Sciatic nerve (tissue), 2 donors: Measurements from ENCODE around the gene CLK4. TPM values are rescaled to one million over a fixed set of nuclear protein-coding genes. Genes with fewer than 3 reads are reported as not detected.

ENCODE experiments used
- ATAC-seq: fragments of 200-7000 bp; cut with Tn5 transposase; one replicate; pipeline ENCODE4 v1.9.1; 2020; ENCODE audit warnings: mild to moderate bottlenecking, moderate library complexity
- DNase-seq: peaks from one replicate; pipeline ENCODE4 v3.0.0-alpha.2; 2020; ENCODE audit warnings: low spot score
- intact Hi-C: fragments of 100-400 bp; cut with DNase I; formaldehyde crosslinking; loops from one replicate; pipeline ENCODE4 v1.14.2; 2022
- total RNA-seq: library from RNA; stranded (reverse); fragmentation: NEBNext Ultra II Directional; extraction: Animal tissue kit (Norgen Biotek cat#: 25700); gene quantifications from one replicate; pipeline ENCODE4 v1.2.1, GENCODE V29; 2021
- donor health status: DM: no; HTN: no; CAD: no.
- donor health status: DM: no; HTN: no; CAD: no.

Gene CLK4
- total RNA-seq, 1 donor from 2014 or later = 52.8 TPM

DNA sequence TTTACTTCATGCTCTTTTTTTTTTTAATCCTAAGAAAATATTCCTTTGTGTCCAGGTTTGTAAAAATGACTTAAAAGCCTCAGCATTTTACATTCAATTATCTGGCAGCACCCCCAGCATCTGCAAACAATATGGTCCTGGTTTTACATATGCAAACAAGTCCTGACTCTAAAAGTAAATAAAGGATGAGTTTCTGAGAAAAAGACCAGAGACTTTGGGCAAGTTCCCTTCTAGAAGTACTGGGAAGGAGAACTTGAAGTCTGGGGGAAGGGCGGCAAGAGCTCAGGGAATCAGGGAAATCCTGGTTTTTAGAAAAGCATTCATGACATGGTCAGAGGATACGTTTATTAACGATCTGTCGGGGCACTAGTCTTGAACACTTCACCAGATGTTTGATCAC is 62.5 kb downstream of the CLK4 start:
- no peak for DNase-seq
- intact Hi-C loops = no loop called here
- no peak for ATAC-seq

DNA sequence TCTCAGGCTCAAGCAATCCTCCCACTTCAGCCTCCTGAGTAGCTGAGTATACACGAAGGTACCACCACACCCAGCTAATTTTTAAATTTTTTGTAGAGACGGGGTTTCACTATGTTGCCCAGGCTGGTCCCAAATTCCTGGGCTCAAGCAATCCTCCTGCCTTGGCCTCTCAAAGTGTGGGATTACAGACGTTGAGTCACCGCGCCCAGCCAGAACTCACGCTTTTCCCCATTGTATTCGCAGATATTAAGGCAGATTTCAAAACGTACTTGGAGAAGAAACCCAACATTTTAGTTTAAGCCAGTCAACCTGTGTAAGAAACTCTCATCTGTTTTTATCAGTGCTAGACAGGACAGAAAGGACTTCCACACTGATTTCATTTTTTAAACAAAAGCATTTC is 63.2 kb downstream of the CLK4 start:
- ATAC-seq (no peak), DNase-seq (no peak)
- intact Hi-C loops = no loop called here

DNA sequence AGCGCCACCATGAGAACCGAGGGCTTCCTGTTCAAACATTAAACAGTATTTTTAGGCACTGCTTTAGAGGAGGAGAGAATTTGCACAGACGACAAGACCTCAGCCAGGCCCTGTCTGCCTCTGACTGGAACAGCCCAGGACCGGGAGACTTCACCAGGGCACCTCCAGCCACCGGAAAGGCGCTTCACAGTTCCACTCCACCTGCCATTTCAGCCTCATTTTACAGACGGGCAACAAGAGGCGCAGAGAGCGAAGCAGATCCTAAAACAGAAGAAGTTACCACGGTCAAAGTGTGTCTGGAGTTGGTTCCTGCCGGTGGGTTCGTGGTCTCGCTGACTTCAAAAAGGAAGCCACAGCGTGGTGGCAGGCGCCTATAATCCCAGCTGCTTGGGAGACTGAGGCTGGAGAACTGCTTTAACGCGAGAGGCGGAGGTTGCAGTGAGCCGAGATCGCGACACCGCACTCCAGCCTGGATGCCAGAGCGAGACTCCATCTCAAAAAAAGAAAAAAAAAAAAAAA is 65.0 kb downstream of the CLK4 start:
- ATAC-seq = no peak
- peak; percentile 34 for DNase-seq
- intact Hi-C loops = no loop called here

DNA sequence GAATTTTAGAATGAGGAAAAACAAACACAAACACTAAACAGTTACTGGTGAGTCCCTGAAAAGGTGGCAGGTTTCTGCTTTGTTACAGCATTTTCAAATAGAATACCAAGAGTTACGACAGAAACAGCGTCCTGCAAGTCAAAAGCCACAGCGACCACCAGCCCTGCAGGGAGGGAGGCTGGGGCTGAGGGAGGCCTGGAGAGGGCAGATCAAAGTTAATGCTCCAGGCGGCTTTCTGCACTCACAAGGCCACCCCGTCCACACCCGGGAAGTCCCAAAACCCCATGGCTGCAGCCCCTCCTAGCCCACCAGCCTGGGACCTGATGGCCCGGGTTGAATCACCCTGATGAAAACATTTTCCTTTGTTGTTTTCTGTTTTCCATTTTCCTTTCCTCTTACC is 65.9 kb downstream of the CLK4 start:
- ATAC-seq (no peak), DNase-seq (peak; percentile 47)

GRCh38 chr5:178557416-178557815 is 69.4 kb downstream of the CLK4 start:
- DNase-seq (peak; percentile 36), ATAC-seq (no peak)
- intact Hi-C loops = no loop called here

More for the DNA sequence above, 65.9 kb downstream of the CLK4 start:
- intact Hi-C loops = no loop called here

DNA sequence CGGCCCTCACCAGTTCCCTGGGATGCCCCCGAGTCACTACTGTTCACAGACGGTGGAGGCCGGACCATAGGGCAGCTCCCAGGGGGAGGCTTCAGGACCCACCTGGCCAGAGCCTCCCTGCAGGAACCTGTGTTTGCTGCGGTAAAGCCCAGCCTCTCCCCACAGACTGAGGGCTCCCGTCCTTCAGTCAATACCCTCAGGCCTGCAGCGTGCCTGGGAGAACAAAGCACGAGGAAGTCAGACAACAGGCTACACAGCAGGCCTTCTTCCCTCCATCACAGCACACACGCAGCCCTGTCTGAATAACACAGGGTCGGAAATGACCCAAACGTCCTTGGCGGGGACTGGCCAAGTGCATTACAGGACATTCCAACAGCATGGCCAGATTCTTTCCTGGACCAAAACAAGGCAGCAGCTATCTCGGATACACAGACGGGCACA is 71.1 kb downstream of the CLK4 start:
- ATAC-seq (no peak), DNase-seq (peak; percentile 31)
- intact Hi-C loops = no loop called here

GRCh38 chr5:178555005-178555404 is 71.8 kb downstream of the CLK4 start:
- no peak for DNase-seq
- ATAC-seq = no peak
- intact Hi-C loops = no loop called here

DNA sequence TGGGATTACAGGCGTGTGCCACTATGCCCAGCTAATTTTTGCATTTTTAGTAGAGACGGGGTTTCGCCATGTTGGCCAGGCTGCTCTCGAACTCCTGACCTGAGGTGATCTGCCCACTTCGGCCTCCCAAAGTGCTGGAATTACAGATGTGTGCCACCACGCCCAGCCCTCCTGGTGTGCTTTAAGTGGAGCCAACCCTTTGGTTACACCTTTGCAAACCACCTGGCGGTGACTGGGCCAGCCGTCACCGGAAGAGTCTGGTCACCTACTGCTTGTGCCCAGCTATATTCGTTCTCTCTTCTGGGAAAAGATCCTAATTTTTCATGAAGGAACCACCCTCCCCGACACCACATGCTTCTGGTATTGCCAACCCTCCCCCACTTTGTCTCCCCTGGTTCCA is 72.5 kb downstream of the CLK4 start:
- intact Hi-C loops = no loop called here
- peak; percentile 42 for DNase-seq
- ATAC-seq = no peak

DNA sequence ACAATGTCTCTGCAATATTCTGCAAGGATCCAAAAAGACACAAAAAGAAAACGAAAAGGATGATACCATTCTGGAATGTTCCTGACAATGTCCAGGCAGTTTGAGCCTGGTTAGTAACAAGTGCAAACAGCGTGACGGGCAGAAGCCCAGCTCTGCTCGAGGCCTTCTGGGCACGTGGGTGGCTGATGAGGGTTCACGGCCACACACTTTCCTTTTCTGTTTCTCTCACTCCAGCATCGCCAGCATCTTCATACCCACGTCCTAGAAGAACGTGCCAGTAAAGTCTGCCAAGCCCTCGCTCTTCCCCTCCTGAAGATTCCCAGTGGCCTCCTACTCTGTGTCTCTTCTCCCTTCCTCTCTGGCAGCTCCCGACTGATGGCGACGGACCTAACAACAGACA is 73.3 kb downstream of the CLK4 start:
- intact Hi-C loops = no loop called here
- DNase-seq (peak; percentile 52), ATAC-seq (no peak)

Other genes starting within 250 kb of the CLK4 start
- gene COL23A1, start 36.7 kb downstream of the CLK4 start, total RNA-seq = 10.7 TPM
- gene ZNF354A, start 103.6 kb upstream of the CLK4 start, total RNA-seq = 12.0 TPM
- gene ZNF354B, start 232.9 kb upstream of the CLK4 start, total RNA-seq = 29.0 TPM